ENCODE data around the gene HAGHL.

- TF ChIP-seq CTCF (conservative IDR thresholded peaks at IDR 0.05; ENCODE audit: low read depth in 2 of 2) (no peak), REST (IDR thresholded peaks at IDR 0.05; ENCODE audit: unreplicated experiment) (no peak), EZH2 (IDR thresholded peaks at IDR 0.05; ENCODE audit: low read depth, unreplicated experiment) (no peak)
These were observed 1.3 kb upstream of the HAGHL start for GRCh38 chr16:725463-726187.
